PC-3 (cell line): ENCODE measurements around the gene UACA. TPM values are rescaled to one million over a fixed set of nuclear protein-coding genes. Genes with fewer than 3 reads are reported as not detected.

Experiments
- total RNA-seq: library from RNA; depleted of rRNA; stranded (reverse); fragments of >200 nt; gene quantifications from 2 replicates; pipeline ENCODE4 v1.2.3, GENCODE V29; 2014; rRNA removed

Gene UACA
- total RNA-seq, 1 experiment from 2014 or later = 21.7 TPM

Other genes starting within 250 kb of the UACA start
- gene LARP6, start 90.6 kb upstream of the UACA start, total RNA-seq = 133 and 166 TPM in 2 replicates
- 5.9 and 7.2 TPM in 2 replicates for gene THAP10, start 128.9 kb upstream of the UACA start, total RNA-seq
- gene LRRC49, start 129.3 kb upstream of the UACA start, total RNA-seq = 7.7 and 13.6 TPM in 2 replicates